Activated B cell treated with CpG ODN at 0.5 μM for 24 hours (primary cell): ENCODE measurements around the gene NME9. TPM values are rescaled to one million over a fixed set of nuclear protein-coding genes. Genes with fewer than 3 reads are reported as not detected.
A peak's percentile ranks its signal among the peaks of the same experiment; 100 is the strongest.

Experiments
- ATAC-seq: fragments of 200-7000 bp; cut with Tn5 transposase; one replicate; pipeline ENCODE4 v1.10.0; 2021; ENCODE audit warnings: low read depth, mild to moderate bottlenecking, moderate library complexity
- CTCF ChIA-PET: fragments of 350-600 bp; sonication (Branson Sonifier 250); formaldehyde crosslinking; loops from one replicate; lab custom pipeline; 2021; ENCODE audit warnings: antibody characterized with exemption; lab: Charles Lee
- POLR2A ChIA-PET: fragments of 350-600 bp; sonication (Branson Sonifier 250); formaldehyde crosslinking; loops from one replicate; lab custom pipeline; 2021; ENCODE audit warnings: antibody characterized with exemption; lab: Charles Lee
- DNase-seq: peaks from one replicate; pipeline ENCODE4 v3.0.0; 2022
- H3K27ac Mint-ChIP-seq: one replicate; pipeline ENCODE4 v1.8.0; 2020; ENCODE audit warnings: mixed read lengths
- H3K27me3 Mint-ChIP-seq: one replicate; pipeline ENCODE4 v1.8.0; 2021; ENCODE audit warnings: mixed read lengths
- H3K36me3 Mint-ChIP-seq: one replicate; pipeline ENCODE4 v1.8.0; 2021; ENCODE audit warnings: low read depth, mixed read lengths
- H3K4me1 Mint-ChIP-seq: one replicate; pipeline ENCODE4 v1.8.0; 2021; ENCODE audit warnings: mixed read lengths
- H3K4me3 Mint-ChIP-seq: one replicate; pipeline ENCODE4 v1.8.0; 2020; ENCODE audit warnings: mild to moderate bottlenecking, mixed read lengths
- H3K9me3 Mint-ChIP-seq: one replicate; pipeline ENCODE4 v1.8.0; 2020; ENCODE audit warnings: mixed read lengths
- CTCF ChIP-seq: fragments of 200-600 bp; IDR thresholded peaks from one replicate; pipeline ENCODE4 v1.8.0; 2022; ENCODE audit warnings: antibody characterized with exemption, mild to moderate bottlenecking
- intact Hi-C: fragments of 100-400 bp; cut with micrococcal nuclease; formaldehyde crosslinking; loops from one replicate; pipeline ENCODE4 v1.15.1; 2024
- total RNA-seq: library from RNA; stranded (reverse); gene quantifications from 2 replicates; pipeline ENCODE4 v1.2.3, GENCODE V29; 2022

NME9 gene
- total RNA-seq, 1 donor from 2014 or later, result not detected

- POLR2A ChIA-PET, result no interaction called here
Measured at GRCh38 chr3:138284957-138285477, 44.6 kb downstream of the NME9 start.

GRCh38 chr3:138284079-138284478 is 45.6 kb downstream of the NME9 start:
- Mint-ChIP-seq H3K27me3 (no peaks in the 10 kb centered on the region), H3K4me3 (no peak overlapping the region), H3K4me1 (no peaks in the 10 kb centered on the region), H3K9me3 (no peaks in the 10 kb centered on the region), H3K36me3 (peaks cover 32% of the 10 kb centered on the region), H3K27ac (no peak overlapping the region)
- no peak for DNase-seq
- ATAC-seq, result no peak
- ChIA-PET POLR2A (no interaction called here), CTCF (no interaction called here)
- intact Hi-C loops, result no loop called here
- TF ChIP-seq CTCF, result no peak

More at GRCh38 chr3:138284957-138285477, 44.6 kb downstream of the NME9 start:
- Mint-ChIP-seq H3K4me3 (no peak overlapping the region), H3K9me3 (no peaks in the 10 kb centered on the region), H3K27ac (no peak overlapping the region), H3K27me3 (no peaks in the 10 kb centered on the region), H3K4me1 (no peaks in the 10 kb centered on the region), H3K36me3 (peaks cover 35% of the 10 kb centered on the region)
- CTCF ChIA-PET, result no interaction called here
- TF ChIP-seq CTCF, result no peak
- DNase-seq (no peak), ATAC-seq (no peak)
- intact Hi-C loops, result no loop called here

- Mint-ChIP-seq H3K4me3 (no peak overlapping the region), H3K27ac (no peak overlapping the region), H3K4me1 (no peaks in the 10 kb centered on the region), H3K27me3 (no peaks in the 10 kb centered on the region), H3K36me3 (peaks cover 26% of the 10 kb centered on the region), H3K9me3 (no peaks in the 10 kb centered on the region)
- no peak for TF ChIP-seq CTCF
- intact Hi-C loops, result no loop called here
- DNase-seq (no peak), ATAC-seq (no peak)
- CTCF ChIA-PET, result no interaction called here
- POLR2A ChIA-PET, result no interaction called here
Measured at GRCh38 chr3:138282836-138283235, 46.8 kb downstream of the NME9 start.

- no peaks in the 10 kb centered on the region for H3K4me1 Mint-ChIP-seq
- ChIA-PET CTCF (no interaction called here), POLR2A (no interaction called here)
- H3K4me3 Mint-ChIP-seq, result no peak overlapping the region
- H3K36me3 Mint-ChIP-seq, result peaks cover 35% of the 10 kb centered on the region
- H3K27ac Mint-ChIP-seq, result no peak overlapping the region
- DNase-seq (no peak), ATAC-seq (no peak)
- no peak for TF ChIP-seq CTCF
- no peaks in the 10 kb centered on the region for H3K27me3 Mint-ChIP-seq
- no peaks in the 10 kb centered on the region for H3K9me3 Mint-ChIP-seq
- intact Hi-C loops, result no loop called here
Measured at GRCh38 chr3:138281561-138281960, 48.1 kb downstream of the NME9 start.

GRCh38 chr3:138271189-138271794 is 58.4 kb downstream of the NME9 start:
- peaks cover 67% of the 10 kb centered on the region for H3K36me3 Mint-ChIP-seq
- H3K27ac Mint-ChIP-seq, result peak overlapping the region; percentile 30
- CTCF ChIA-PET, result no interaction called here

More at GRCh38 chr3:138271189-138271794, 58.4 kb downstream of the NME9 start:
- Mint-ChIP-seq H3K4me1 (peaks cover 4% of the 10 kb centered on the region), H3K27me3 (no peaks in the 10 kb centered on the region), H3K4me3 (no peak overlapping the region), H3K9me3 (no peaks in the 10 kb centered on the region)
- no peak for TF ChIP-seq CTCF
- no peak for ATAC-seq
- DNase-seq, result no peak
- POLR2A ChIA-PET, result interaction anchor here (0.6 kb wide), 1 partner anchor 551 kb away, joined by 3 read pairs; no protein-coding TSS in a partner anchor
- intact Hi-C loops, result no loop called here
